ENCODE measurements around the gene GPAT3. TPM values are rescaled to one million over a fixed set of nuclear protein-coding genes. Genes with fewer than 3 reads are reported as not detected.
A peak's percentile ranks its signal among the peaks of the same experiment; 100 is the strongest.

The GPAT3 gene
- total RNA-seq, 1 experiment from 2014 or later = 15.1 TPM

DNA sequence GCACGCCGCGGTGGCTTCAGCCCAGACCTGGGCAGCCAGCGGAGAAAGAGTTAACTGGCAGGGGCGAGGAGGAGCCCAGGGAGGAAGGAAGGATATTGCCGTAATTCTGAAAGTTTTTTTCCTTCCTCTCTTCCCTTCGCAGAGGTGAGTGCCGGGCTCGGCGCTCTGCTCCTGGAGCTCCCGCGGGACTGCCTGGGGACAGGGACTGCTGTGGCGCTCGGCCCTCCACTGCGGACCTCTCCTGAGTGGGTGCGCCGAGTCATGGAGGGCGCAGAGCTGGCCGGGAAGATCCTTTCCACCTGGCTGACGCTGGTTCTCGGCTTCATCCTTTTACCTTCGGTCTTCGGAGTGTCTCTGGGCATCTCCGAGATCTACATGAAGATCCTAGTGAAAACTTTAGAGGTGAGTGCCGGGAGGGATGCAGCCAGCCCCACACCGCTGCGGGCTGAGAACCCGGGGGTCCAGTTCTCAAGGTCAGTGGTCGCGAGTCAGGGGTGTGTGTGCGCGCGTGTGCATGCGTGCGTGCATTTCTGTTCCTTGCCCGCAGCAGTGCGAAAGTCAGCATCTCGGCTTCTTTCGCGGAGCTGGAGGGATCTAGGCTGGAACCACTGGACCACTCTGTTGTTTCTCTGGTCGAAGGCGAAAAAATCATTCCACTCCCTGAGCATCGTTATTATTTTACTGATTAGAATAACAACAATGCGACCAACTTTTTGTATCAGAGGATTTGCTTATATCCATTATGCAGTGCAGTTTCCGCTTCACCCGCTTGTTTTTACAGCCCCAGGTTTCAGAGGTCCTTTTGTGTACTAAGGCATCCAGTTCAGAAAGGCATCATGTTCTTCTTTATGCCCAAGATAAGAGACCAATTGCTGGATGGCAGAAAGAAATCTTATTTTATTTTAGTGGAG lies 709 bp downstream of the GPAT3 start:
- no peak for DNase-seq (ENCODE audit: low read depth, low spot score)
- no peaks in the 10 kb centered on the region; the same call in 1 of the 2 replicates for H3K36me3 ChIP-seq (ENCODE audit: control insufficient read depth, insufficient read depth, low read length)
- peaks cover 15% of the 10 kb centered on the region for H3K4me1 ChIP-seq (ENCODE audit: control insufficient read depth, insufficient read depth, low read length)
- in situ Hi-C loops (cut with HindIII; ENCODE audit: low pct_unique_long_range_greater_than_20kb, low sequenced_read_pairs) = no loop called here
- BruUV-seq (replicated peaks) = no TSS peak
- CTCF ChIA-PET = no interaction called here
- H3K4me3 ChIP-seq (ENCODE audit: low read depth in 2 of 2, low read length in 2 of 2) = peak overlapping the region; percentile 75 to 91
- no peaks in the 10 kb centered on the region for H3K9me3 ChIP-seq (ENCODE audit: control insufficient read depth, insufficient read depth, low read depth, low read length)
- peak; percentile 52 for ATAC-seq
- peak; percentile 35; the same call in 1 of the 2 replicates for TF ChIP-seq POLR2AphosphoS5 (IDR thresholded peaks at IDR 0.05; ENCODE audit: low read depth, low read length)
- TF ChIP-seq TCF7L2 (IDR thresholded peaks at IDR 0.05; ENCODE audit: low read depth, low read length) = no peak
- POLR2A ChIA-PET = interaction anchor here (0.7 to 0.8 kb wide), 3 partner anchors 11 to 394 kb away, joined by 3 to 9 read pairs (median 5); no protein-coding TSS in a partner anchor
- H3K27me3 ChIP-seq (ENCODE audit: control insufficient read depth, insufficient read depth, low read length) = no peaks in the 10 kb centered on the region
- H3K27ac ChIP-seq (ENCODE audit: low read length) = peak overlapping the region; percentile 85
- intact Hi-C loops (cut with micrococcal nuclease; ENCODE audit: unreplicated experiment) = no loop called here

DNA sequence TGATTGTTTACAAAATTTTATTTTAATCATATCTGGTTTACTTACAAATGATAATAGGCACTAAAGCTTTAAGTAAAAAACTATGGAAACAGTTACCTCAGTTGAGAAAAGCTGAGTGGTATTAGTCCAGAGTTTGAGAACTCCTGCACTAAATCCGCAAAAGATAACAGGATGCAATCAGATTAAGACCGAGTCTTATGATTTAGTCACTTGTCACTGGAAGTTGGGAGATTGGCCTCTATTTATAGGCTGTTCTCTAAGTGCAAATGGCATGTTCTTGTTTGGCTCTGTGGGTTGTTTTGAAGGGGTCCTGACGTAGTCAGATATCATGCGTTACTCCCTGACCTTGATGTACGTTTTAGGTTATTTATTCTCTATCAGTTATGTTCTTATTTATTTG lies 6.3 kb downstream of the GPAT3 start:
- Histone ChIP-seq H3K4me1 (ENCODE audit: control insufficient read depth, insufficient read depth, low read length) (peaks cover 15% of the 10 kb centered on the region), H3K27ac (ENCODE audit: low read length) (no peak overlapping the region), H3K4me3 (ENCODE audit: low read depth in 2 of 2, low read length in 2 of 2) (no peak overlapping the region), H3K27me3 (ENCODE audit: control insufficient read depth, insufficient read depth, low read length) (no peaks in the 10 kb centered on the region), H3K9me3 (ENCODE audit: control insufficient read depth, insufficient read depth, low read depth, low read length) (no peaks in the 10 kb centered on the region), H3K36me3 (ENCODE audit: control insufficient read depth, insufficient read depth, low read length) (no peaks in the 10 kb centered on the region; the same call in 1 of the 2 replicates)
- DNase-seq (ENCODE audit: low read depth, low spot score) (no peak), ATAC-seq (no peak)
- TF ChIP-seq POLR2AphosphoS5 (IDR thresholded peaks at IDR 0.05; ENCODE audit: low read depth, low read length) (no peak), TCF7L2 (IDR thresholded peaks at IDR 0.05; ENCODE audit: low read depth, low read length) (no peak), SIN3A (IDR thresholded peaks at IDR 0.05; ENCODE audit: borderline replicate concordance, insufficient read depth, low read depth, low read length) (no peak)
- TF ChIP-seq, protein P1, sequence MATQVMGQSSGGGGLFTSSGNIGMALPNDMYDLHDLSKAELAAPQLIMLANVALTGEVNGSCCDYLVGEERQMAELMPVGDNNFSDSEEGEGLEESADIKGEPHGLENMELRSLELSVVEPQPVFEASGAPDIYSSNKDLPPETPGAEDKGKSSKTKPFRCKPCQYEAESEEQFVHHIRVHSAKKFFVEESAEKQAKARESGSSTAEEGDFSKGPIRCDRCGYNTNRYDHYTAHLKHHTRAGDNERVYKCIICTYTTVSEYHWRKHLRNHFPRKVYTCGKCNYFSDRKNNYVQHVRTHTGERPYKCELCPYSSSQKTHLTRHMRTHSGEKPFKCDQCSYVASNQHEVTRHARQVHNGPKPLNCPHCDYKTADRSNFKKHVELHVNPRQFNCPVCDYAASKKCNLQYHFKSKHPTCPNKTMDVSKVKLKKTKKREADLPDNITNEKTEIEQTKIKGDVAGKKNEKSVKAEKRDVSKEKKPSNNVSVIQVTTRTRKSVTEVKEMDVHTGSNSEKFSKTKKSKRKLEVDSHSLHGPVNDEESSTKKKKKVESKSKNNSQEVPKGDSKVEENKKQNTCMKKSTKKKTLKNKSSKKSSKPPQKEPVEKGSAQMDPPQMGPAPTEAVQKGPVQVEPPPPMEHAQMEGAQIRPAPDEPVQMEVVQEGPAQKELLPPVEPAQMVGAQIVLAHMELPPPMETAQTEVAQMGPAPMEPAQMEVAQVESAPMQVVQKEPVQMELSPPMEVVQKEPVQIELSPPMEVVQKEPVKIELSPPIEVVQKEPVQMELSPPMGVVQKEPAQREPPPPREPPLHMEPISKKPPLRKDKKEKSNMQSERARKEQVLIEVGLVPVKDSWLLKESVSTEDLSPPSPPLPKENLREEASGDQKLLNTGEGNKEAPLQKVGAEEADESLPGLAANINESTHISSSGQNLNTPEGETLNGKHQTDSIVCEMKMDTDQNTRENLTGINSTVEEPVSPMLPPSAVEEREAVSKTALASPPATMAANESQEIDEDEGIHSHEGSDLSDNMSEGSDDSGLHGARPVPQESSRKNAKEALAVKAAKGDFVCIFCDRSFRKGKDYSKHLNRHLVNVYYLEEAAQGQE (IDR thresholded peaks at IDR 0.05; ENCODE audit: insufficient read depth in 1 of 2, low read depth in 2 of 2, low read length in 1 of 2) = no peak
- TF ChIP-seq, protein P2, sequence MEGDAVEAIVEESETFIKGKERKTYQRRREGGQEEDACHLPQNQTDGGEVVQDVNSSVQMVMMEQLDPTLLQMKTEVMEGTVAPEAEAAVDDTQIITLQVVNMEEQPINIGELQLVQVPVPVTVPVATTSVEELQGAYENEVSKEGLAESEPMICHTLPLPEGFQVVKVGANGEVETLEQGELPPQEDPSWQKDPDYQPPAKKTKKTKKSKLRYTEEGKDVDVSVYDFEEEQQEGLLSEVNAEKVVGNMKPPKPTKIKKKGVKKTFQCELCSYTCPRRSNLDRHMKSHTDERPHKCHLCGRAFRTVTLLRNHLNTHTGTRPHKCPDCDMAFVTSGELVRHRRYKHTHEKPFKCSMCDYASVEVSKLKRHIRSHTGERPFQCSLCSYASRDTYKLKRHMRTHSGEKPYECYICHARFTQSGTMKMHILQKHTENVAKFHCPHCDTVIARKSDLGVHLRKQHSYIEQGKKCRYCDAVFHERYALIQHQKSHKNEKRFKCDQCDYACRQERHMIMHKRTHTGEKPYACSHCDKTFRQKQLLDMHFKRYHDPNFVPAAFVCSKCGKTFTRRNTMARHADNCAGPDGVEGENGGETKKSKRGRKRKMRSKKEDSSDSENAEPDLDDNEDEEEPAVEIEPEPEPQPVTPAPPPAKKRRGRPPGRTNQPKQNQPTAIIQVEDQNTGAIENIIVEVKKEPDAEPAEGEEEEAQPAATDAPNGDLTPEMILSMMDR (IDR thresholded peaks at IDR 0.05) = no peak
- intact Hi-C loops (cut with micrococcal nuclease; ENCODE audit: unreplicated experiment) (no loop called here), in situ Hi-C loops (cut with HindIII; ENCODE audit: low pct_unique_long_range_greater_than_20kb, low sequenced_read_pairs) (no loop called here)
- BruUV-seq (replicated peaks) = no TSS peak
- ChIA-PET POLR2A (no interaction called here), CTCF (no interaction called here)

All from Panc1 (cell line).